Bronchial epithelial cell (primary cell): Measurements from ENCODE around the gene MED31. TPM values are rescaled to one million over a fixed set of nuclear protein-coding genes. Genes with fewer than 3 reads are reported as not detected.

Experiments
- DNase-seq: peaks from one replicate; pipeline ENCODE4 v3.0.0-alpha.2; 2010; ENCODE audit warnings: low read depth
- FAIRE-seq: peaks from 2 replicates; lab custom pipeline; 2011; peaks lifted over from hg19 to GRCh38; lab: Jason Lieb, UNC
- H3K27me3 ChIP-seq: 2 replicates; pipeline ENCODE4 v1.5.1; 2011; ENCODE audit warnings: low read length; ENCODE audit not compliant: control insufficient read depth, insufficient read depth
- H3K36me3 ChIP-seq: 2 replicates; pipeline ENCODE4 v1.5.1; 2011; ENCODE audit warnings: low read length; ENCODE audit not compliant: control insufficient read depth, insufficient read depth
- H3K4me3 ChIP-seq: 2 replicates; pipeline ENCODE4 v1.5.1; 2011; ENCODE audit warnings: mild to moderate bottlenecking, low read depth, low read length, control low read depth
- total RNA-seq: library from RNA; depleted of rRNA; stranded (reverse); fragments of >200 nt; gene quantifications from 2 replicates; pipeline ENCODE4 v1.2.1, GENCODE V29; 2014
- TF ChIP-seq, protein P1 (sequence below): IDR thresholded peaks from 2 replicates; pipeline ENCODE4 v1.5.1; 2011; ENCODE audit warnings: mild to moderate bottlenecking, moderate library complexity, low read length, control low read depth, inconsistent platforms; ENCODE audit not compliant: insufficient read depth, severe bottlenecking

Gene MED31
- total RNA-seq, 1 donor from 2014 or later = 11.1 TPM

DNA sequence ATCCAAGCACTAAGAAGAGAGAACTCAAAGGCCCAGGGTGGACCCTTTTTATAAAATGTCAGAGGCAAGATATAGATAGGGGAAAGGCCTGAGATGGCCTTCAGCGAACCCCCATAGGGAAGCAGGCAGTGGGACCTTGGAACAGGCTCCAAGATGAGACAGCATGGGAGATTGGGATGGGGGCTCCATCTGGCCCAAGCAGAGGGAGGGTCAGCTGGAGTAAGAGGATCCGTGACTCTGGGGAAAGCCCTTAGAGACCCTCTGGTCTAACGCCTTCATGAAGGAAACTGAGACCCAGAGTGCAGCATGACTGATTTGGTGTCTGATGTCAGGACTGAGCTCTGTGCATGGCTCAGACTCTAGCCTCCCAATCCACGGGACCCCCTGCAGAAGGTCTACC lies 30.9 kb upstream of the MED31 start:
- no peaks in the 10 kb centered on the region for H3K36me3 ChIP-seq
- DNase-seq (no peak), FAIRE-seq (no peak)
- no peaks in the 10 kb centered on the region for H3K27me3 ChIP-seq
- TF ChIP-seq, protein P1, sequence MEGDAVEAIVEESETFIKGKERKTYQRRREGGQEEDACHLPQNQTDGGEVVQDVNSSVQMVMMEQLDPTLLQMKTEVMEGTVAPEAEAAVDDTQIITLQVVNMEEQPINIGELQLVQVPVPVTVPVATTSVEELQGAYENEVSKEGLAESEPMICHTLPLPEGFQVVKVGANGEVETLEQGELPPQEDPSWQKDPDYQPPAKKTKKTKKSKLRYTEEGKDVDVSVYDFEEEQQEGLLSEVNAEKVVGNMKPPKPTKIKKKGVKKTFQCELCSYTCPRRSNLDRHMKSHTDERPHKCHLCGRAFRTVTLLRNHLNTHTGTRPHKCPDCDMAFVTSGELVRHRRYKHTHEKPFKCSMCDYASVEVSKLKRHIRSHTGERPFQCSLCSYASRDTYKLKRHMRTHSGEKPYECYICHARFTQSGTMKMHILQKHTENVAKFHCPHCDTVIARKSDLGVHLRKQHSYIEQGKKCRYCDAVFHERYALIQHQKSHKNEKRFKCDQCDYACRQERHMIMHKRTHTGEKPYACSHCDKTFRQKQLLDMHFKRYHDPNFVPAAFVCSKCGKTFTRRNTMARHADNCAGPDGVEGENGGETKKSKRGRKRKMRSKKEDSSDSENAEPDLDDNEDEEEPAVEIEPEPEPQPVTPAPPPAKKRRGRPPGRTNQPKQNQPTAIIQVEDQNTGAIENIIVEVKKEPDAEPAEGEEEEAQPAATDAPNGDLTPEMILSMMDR = no peak
- no peak overlapping the region for H3K4me3 ChIP-seq

DNA sequence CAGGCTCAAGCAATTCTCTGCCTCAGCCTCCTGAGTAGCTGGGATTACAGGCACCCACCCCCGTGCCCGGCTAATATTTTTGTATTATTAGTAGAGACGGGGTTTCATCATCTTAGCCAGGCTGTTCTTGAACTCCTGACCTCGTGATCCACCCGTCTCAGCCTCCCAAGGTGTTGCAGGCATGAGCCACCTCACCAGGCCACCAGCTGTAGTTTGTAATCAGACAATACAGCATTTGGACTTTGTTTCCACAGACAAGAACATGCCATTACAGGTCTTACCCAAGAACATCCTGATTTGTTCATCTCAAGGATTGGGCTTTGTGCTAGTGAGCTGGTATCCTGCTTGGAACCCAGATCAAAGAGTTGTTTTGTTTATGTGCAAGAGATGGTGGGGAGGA lies 30.3 kb upstream of the MED31 start:
- H3K4me3 ChIP-seq = no peak overlapping the region
- H3K36me3 ChIP-seq = no peaks in the 10 kb centered on the region
- no peaks in the 10 kb centered on the region for H3K27me3 ChIP-seq
- DNase-seq = peak; percentile 80
- TF ChIP-seq, protein P1 = no peak
- no peak for FAIRE-seq

DNA sequence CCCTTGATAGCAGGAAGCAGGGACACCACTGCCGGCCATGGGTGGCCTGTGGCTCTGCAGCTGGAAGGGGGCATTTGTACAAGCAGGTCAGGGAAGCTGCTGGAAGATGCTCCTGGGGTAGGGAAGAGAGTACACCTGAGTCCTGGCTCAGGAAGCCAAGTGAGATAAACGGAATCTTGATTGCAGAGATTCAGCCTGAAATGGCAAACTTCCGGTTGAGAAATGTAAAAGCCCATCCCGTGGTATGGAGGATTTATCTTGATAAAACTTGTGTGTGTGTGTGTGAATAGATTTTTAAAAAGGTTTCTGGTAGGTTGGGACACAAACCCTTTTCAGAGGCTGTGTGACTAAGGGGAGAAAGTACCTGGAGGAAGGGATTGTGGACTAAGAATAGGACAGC lies 29.8 kb upstream of the MED31 start:
- H3K4me3 ChIP-seq = no peak overlapping the region
- FAIRE-seq (peak; percentile 77), DNase-seq (peak; percentile 17)
- no peaks in the 10 kb centered on the region for H3K27me3 ChIP-seq
- H3K36me3 ChIP-seq = no peaks in the 10 kb centered on the region
- TF ChIP-seq, protein P1 = no peak

DNA sequence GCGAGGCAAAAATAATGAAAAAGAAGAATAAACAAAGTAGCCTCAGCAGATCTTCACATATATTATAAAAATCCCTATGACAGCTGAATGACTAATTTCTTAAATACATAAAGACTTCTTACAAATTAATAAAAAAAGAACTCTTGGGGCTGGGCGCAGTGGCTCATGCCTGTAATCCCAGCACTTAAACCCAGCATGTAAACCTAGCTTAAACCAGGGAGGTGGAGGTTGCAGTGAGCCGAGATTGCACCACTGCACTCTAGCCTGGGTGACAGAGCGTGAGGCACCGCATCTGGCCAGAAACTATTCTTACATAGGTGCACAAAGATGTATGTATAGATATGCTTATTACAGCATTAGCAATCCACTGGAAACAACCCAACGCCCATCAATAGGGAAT lies 27.8 kb upstream of the MED31 start:
- H3K27me3 ChIP-seq = no peaks in the 10 kb centered on the region
- no peaks in the 10 kb centered on the region for H3K36me3 ChIP-seq
- TF ChIP-seq, protein P1 = no peak
- FAIRE-seq (no peak), DNase-seq (peak; percentile 36)
- no peak overlapping the region for H3K4me3 ChIP-seq

DNA sequence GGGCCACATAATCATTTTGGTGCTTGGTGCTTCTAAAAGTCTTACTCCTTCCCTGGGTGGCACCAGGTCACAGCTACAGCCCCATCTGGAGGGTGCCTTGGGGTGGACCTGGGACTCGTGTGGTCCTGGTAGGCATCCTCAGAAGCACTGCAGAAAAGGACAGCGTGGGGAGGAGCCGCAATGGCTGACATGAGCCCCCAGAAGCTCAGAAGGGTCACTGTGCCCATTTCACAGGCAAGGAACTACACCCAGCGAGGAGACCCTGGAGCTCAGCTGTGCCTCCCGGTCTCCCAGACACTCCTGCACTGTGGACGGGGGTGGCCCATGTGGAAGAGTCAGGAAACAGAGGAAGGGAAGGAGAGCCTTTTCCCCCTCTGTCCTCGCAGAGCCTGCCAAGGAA lies 26.5 kb upstream of the MED31 start:
- TF ChIP-seq, protein P1 = no peak
- FAIRE-seq (no peak), DNase-seq (no peak)
- no peak overlapping the region for H3K4me3 ChIP-seq
- H3K27me3 ChIP-seq = no peaks in the 10 kb centered on the region
- H3K36me3 ChIP-seq = no peaks in the 10 kb centered on the region

DNA sequence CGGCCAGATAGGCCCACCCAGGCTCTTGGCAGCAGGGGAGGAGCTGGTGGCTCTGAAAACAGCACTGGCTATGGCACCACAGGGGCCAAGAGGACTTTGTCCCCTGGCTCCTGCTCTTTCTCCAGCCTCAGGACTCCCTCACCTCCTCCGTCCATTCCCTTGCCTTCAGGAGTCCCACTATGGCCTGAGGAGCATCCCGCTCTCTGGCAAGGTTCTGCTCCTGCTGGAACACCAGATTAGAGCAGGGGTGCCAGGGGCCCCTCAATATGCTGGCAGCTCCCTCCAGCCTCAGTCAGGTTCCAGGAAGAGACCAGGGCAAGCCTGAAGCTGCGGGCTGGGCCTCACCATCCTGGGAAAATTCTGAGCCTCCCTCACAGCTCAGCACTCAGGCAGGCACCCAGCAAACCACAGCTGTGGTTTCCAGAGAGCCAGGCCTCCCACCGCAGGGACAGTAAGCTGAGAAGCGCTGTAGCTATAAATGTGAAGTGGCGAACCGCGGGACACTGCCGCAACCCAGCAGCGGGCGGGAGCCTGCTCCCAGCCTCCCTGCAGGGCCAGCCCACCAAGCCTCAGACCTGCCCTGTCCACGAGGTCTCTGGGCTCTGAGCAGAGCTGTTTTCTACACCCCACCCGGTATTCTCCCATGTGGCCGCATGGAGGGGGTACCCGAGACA lies 25.9 kb upstream of the MED31 start:
- H3K36me3 ChIP-seq = no peaks in the 10 kb centered on the region
- TF ChIP-seq, protein P1 = no peak
- no peak for FAIRE-seq
- no peaks in the 10 kb centered on the region for H3K27me3 ChIP-seq
- DNase-seq = no peak
- no peak overlapping the region for H3K4me3 ChIP-seq
